Jurkat, Clone E6-1 (cell line): ENCODE results near the gene HIVEP2.
A peak's percentile ranks its signal among the peaks of the same experiment; 100 is the strongest.

Experiments used
- DNase-seq: peaks from one replicate; pipeline ENCODE4 v3.0.0-alpha.2; 2011; ENCODE audit warnings: low read depth, low spot score
- H3K4me3 ChIP-seq: 2 replicates; pipeline ENCODE4 v1.5.1; 2011; ENCODE audit warnings: mild to moderate bottlenecking, low read length, control low read depth, moderate library complexity

Gene HIVEP2

DNA sequence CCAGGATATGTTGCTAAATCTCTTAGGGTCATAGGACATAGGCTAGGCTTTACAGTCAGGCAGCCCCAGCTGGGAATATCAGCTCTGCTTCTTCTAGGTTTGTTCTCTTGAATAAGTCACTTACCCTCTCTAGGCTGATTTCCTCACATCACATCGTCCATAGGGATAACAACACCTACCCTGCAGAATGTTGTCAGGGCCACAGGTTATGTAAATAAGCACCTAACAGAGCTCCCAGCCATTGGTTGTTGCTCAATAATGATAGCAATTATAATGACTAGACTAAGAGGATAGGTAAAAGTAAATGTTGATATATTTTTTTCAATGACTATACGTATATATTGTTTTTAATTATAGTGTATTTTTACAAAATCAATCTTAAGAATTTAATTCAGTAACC is 135.0 kb downstream of the HIVEP2 start:
- no peak overlapping the region for H3K4me3 ChIP-seq
- DNase-seq, result no peak

DNA sequence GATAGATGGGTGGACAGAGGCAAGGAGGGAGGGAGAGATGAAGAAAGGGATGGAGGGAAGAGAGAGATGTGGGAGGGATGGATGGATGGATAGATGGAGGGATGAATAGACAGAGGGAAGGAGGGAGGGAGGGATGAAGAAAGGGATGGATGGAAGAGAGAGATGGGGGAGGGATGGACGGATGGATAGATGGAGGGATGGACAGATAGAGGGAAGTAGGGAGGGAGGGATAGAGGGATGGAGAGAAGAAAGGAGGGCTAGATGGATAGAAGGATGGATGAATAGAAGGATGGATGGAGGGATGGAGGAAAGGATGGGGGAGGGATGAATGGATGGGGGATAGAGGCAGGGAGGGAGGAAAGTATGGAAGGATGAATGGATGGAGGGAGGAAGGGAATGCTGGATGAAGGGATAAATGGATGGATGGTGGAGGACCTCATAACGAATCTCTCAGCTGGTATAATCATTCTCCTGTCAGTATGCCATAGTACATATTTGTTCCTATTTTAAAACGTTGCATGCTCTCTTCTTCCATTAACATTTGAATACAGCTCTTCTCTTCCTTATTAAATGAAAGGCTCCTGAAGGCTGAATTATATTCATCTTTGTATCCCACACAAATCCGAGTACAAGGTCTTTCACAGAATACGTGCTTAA is 136.4 kb downstream of the HIVEP2 start:
- DNase-seq, result no peak
- no peak overlapping the region for H3K4me3 ChIP-seq

DNA sequence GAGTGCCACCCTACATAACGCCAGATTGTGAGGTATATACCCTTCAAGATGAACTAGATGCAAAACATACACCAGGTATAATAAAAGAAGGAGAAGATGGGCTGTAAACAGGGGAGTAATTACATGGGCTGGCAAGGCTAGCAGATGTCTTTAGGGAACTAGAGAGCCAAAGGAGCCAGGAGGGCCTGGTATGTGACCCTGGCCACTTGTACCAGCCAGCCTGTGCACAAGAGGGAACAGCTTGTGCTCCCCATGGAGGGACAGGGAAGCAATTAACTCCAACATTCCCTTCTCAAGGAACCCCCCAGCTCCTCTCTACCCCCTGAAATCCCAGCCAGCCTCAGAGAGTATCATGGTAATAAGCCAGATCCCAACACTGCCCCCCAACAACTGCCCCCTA is 139.9 kb downstream of the HIVEP2 start:
- DNase-seq, result no peak
- H3K4me3 ChIP-seq, result no peak overlapping the region

DNA sequence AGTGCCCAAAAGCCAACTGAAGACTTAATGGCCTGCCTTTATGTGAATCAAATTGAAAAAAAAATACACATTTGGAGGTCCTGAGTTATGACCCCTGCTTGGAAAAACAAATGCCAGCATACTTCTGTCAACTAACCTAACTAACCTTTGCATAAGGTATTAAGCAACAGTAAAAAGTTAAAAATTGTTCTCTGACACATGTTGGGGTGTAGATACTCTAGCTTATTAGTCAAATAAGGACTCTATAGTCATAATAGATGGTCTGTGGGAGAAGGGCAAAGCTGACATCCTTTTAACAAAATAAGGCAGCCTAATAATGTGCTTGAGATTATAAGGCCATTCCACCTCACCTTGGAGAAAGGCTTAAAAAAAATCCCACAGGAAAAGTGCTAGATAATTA is 140.5 kb downstream of the HIVEP2 start:
- no peak overlapping the region for H3K4me3 ChIP-seq
- DNase-seq, result no peak

DNA sequence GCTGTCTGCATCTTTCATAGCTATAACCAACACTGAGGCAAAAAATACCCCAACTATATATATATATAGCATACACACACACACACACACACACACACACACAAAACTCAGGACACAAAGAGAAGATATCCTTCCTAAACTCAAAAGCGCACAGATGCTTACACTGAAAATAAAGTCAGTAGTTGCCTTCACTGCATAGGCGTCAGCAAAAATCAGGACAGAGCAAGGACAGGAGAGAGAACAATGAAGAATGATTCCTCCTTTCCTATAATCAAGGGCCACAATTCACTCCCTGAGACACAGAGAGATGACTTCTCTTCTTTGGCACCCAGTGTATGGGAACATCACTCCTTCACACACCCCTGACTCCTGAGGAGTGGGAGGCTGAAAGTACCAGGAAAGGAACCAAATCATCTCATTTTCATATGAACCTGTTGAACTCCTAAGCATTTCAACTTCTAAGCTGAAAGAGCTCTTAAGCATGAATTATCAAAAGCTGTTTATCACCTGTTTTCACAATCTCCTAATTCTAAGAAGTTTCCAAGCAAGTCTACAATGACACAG is 141.4 kb downstream of the HIVEP2 start:
- no peak overlapping the region for H3K4me3 ChIP-seq
- DNase-seq, result no peak

DNA sequence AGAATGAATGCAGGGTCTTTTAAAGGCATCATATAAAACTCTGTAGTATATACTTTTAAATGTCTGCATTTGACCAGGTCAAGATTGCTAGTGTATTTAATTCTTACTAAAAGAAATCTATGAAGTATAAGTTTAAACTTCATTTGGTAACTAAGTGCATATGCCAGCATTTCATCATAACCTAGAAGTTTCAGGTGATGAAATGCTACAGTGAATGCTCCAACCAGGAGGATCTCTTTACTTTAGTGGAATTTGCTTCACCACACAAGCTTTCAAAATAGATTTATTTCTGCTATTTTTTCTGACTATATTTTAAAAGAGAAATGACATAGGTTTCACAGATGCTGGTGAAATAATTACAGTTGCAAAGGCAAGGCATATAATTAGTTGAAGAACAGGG is 141.9 kb downstream of the HIVEP2 start:
- DNase-seq, result no peak
- H3K4me3 ChIP-seq, result no peak overlapping the region

DNA sequence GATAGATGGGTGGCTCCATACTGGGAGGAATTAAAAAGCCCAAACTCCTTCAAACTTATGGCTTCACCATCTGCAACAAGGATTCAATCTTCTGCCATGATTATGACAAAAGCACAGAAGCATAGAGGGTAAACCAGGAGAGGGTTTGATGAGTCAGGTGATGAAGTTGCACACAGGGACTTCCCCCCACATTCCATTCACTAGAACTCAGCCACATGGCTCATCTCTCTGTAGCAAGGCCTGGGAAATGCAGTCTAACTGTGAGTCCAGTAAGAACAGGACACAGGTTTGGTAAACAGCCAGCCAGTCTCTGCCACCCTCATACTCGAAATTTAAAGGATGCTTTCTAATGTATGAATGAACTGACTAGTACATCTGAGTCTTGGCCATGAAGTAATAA is 142.9 kb downstream of the HIVEP2 start:
- H3K4me3 ChIP-seq, result no peak overlapping the region
- DNase-seq, result no peak

DNA sequence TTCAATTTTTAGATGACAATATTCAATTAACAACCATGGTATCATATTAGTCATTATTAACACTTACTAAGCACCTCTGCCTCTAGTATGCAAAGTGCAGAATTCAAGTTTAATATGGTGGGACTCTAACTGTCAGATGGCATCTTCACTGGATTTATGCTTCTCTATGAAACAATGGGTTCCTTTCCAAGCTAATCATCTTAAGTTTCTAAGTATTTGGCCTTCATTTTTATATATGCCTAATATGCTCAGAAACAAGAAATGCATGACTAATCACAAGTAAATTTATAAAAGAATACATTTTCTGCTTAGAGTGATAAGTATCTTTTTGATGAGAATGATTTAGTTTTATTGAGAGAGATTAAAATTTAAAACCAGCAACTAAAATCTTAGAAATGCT is 144.7 kb downstream of the HIVEP2 start:
- H3K4me3 ChIP-seq, result no peak overlapping the region
- DNase-seq, result no peak

DNA sequence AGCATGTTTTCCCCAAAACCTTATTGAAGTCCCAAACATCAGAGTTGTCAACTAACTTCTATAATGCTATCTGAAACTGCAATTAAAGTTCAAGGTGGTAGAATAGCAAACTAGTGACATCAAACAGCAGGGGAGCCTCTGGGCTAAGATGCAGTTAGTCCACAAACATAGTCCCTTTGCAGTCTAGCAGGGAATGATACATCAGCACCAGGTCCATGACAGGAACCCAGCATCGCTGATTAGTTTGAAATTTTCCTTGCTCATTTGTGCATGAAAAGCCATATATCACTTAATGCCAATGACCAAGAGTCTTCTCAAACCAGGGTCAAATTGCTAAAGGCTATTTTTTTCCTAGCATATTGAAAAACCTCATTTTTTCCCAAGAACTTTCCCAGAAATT is 145.3 kb downstream of the HIVEP2 start:
- no peak overlapping the region for H3K4me3 ChIP-seq

DNA sequence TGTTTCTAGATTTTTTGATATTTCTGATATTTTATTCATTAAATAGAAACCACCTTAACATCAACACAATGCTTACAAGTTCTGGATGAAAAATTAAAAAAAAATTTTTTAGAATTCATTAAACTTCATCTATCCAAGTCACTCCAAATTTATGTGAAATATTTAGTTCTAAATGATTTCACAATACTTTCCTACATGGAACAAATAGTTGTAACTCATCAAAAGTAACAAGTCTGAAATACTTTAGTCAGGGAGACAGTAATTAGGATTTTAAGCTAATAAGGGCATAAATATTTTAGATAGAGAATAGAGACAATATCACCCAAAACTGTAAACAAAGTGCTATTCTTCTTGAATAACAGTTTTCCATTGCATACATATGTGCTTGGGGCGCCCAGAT is 147.8 kb downstream of the HIVEP2 start:
- H3K4me3 ChIP-seq, result no peak overlapping the region
- no peak for DNase-seq

More for the DNA sequence above, 145.3 kb downstream of the HIVEP2 start:
- DNase-seq, result no peak

DNA sequence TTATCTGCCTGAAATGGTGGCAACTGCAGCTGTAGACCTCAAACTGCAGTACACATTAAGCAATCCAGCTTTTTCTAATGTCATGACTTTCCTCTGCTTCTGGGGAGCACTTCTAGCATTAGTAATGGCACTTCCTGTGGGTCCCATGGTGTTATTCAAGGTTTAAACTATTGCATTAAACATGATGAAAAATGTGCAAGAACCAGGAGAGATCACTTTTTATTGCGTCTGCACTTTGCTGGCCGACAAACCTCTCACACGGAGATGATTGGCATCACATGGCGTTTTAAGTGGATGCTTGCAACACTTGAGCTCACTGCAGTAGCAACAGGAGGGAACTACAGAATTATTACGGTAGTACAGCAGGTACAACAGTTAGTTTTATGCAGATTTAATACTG is 148.4 kb downstream of the HIVEP2 start:
- H3K4me3 ChIP-seq, result no peak overlapping the region
- no peak for DNase-seq

DNA sequence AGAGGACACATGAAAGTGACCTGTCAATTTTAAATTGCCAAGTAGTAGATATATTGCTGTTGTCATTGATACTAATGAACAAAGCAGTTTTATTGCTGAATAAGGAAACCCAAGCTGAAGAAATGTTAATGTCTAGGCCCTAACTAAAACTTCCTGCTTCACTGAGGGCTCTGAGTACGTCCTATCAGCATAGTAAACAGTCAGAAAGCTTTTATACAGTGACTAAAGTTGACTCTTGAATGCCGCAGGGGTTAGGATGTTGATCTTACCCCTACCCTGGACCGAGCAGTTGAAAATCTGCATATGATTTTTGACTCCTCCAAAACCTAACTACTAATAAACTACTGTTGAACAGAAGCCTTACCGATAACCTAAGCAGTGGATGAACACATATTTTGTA is 149.0 kb downstream of the HIVEP2 start:
- no peak overlapping the region for H3K4me3 ChIP-seq
- DNase-seq, result no peak

DNA sequence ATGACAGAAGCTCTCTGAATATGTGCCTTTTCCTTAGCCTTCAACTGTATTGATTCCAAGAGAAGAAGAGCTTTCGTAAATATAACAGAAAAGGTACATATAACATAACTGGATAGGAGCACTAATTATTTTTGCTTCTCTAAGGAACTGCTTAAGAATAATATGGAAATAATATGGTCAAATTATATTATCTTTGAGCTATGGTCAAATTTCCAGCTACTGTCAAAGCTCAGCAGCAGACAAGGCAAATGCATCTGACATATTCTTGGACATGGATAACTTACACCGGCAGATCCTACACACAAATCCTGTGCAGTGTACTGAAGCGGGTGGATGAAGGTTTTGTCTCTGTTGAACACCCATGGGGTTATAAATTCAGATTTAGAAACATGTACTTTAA is 150.6 kb downstream of the HIVEP2 start:
- H3K4me3 ChIP-seq, result no peak overlapping the region
- DNase-seq, result no peak

DNA sequence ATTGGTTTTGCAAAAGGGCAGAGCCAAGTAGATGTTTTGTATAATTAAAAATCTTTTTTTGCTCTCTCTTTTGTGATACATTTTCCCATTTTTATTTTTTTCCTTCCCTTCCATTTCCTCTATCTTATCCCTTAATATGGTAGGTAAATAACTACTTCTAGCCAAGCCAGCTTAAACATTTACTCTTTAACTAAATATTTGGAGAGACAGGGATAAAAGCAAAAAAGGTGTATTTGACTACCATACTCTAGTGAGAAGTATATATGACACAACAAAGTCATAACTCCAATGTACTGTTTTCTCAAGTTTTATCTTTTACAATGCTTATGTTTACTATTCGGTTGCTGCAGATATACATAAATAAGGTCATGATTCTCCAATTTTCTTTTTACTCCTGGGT is 154.7 kb downstream of the HIVEP2 start:
- no peak for DNase-seq
- no peak overlapping the region for H3K4me3 ChIP-seq

DNA sequence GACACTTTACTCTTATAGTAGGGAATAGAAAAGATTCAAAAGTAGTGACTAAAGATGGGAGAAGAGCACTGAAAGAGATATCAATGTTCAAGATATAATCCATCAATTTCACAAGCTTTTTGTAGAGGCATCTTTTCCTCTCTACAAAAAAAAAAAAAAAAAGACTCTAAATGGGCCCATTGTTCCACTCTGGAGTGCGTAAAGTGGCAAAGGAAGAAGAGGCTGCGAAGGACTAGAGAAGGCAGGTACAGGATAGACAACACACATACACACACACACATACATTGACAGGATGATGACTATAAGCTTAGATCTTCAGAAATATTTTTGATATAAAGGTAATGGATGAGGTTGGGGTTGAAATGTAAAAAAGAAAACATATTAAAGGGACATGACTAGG is 157.6 kb downstream of the HIVEP2 start:
- DNase-seq, result no peak
- H3K4me3 ChIP-seq, result no peak overlapping the region

DNA sequence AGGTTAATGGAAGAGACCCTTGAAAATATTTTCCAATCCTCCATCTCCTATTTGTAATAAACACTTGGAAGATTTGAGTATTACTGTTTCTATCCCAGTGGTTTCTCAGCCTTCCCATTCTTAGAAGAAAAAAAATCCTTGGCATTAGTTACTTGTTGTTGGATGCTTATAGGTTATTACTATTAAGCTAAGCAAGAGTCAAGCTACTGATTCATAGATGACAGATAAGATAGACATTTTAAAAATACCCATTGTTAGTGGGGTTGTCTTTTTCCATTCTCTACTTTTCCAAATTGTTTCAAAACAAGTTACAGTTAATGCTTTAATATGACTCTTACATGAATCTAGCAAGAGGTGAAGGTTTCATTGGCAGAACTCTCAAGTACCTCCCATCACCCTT is 158.5 kb downstream of the HIVEP2 start:
- no peak for DNase-seq
- H3K4me3 ChIP-seq, result no peak overlapping the region

DNA sequence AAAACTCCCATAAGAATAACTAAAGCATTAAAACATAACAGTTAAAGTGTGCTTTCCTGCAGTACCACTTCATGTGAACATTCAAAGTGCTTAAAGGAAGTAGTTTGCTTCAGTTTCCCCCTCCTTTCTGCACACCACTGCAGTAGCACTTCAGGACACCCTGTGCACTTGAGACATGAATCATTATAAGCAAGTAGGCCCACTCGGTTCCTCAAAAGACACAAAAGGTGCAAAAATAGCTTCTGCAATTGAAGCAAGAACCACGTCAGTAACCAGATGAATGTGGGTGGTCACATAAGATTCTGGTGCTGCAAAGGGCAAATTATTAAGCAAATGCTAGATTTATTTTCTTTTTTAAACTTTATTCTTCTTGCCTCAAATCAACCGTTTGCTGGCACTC is 160.6 kb downstream of the HIVEP2 start:
- DNase-seq, result no peak
- H3K4me3 ChIP-seq, result no peak overlapping the region

DNA sequence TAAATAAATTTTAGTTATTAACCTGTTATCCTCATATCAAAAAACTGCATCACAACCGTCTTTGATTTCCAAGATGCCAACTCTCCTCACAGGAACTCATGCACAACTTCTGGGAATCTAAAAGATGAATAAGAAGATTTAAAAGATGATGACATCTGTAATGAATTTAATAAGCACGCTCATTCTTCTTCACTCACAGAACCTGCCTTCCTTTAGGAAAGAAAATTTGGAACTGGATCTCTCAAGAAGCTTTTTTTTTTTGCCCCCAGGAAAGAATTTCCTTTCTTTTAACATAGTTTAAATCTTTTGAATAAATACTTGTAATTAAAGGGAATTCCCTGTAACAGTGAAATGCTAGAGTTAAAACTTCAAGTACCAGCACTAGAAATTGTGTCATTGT is 161.5 kb downstream of the HIVEP2 start:
- no peak for DNase-seq
- H3K4me3 ChIP-seq, result no peak overlapping the region

DNA sequence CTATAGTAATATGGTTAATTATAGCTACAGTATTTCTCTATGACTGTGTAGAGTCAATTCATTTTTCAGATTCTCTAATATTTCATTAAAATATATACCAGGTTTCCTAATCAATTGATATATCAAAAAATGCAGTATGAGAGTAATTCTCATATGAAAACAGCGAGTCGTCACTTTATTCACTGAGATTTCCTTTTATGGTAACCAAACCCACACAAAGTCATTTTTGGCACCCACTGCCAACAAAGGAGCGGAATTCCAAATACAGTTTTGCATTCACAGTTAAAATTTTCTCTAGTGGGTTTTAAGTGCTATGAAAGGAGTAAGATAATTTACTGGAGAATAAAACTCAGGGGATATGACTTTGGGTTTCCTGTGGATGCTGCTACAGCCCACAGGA is 163.8 kb downstream of the HIVEP2 start:
- no peak overlapping the region for H3K4me3 ChIP-seq
- DNase-seq, result no peak

DNA sequence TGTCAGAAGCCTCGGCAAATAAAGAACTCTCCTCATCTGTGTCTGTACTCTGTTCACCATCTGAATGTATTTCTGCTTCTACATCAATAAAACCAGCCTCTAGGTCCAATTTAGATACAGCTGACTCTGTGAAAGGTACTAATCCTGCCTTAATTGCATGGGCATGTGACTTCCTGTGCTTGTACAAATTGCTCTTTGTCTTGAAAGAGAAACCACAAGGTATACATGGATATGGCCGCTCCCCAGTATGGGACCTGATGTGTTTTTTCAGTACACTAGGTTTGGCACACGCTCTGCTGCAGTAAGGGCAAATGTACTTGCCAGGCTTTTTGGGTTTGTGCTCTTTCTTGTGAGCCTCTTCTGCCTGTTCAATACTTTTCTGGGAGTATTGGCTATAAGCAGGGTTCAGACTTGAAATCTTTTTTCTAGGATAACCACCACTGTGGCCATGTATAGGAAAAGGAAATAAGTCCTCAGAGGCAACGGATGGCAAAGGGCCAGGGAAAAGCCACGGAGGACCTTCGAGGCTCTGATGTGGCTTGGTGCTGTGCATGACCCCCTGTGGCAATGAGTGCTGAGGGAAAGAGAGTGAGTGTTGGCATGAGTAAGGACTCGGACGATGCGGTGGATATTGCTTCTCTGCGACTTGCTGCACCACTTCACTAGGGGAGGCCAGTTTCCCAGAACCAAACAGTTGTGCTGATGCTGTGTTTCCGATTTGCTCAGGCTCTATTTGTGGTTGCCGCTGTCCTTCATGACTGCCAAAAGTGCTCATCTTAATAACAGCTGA is 170.9 kb downstream of the HIVEP2 start:
- no peak overlapping the region for H3K4me3 ChIP-seq
- DNase-seq, result peak; percentile 51

DNA sequence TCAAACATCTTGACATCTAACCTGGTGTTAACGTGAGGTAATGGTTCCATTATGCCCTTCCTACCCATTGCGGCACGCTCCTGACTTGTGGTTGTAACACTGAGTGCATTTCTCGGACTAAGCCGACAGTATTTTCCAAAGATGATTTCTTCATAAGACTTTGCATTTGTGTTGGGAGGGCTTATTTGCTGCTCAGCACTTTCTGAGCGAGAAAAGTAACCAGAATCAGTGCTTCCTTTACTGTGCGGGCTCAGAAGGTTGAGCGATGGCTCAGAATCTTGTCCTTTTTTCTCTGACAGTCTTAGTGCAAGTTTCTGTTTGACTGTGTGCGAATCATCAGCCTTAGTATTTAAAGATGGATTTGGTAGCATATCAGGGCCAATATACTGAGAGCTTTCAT is 171.7 kb downstream of the HIVEP2 start:
- no peak for DNase-seq
- H3K4me3 ChIP-seq, result no peak overlapping the region
